Stimulated activated effector memory CD8-positive, alpha-beta T cell treated with anti-CD3 and anti-CD28 coated beads, Interleukin-12 subunit alpha, Interleukin-12 subunit beta, amount 100 ng/mL, for 72 hours (primary cell): ENCODE results near the gene MMEL1.

Experiments used
- ATAC-seq: fragments of 150-1000 bp; cut with Tn5 transposase; 2 replicates; pipeline ENCODE4 v1.10.0; 2021
- DNase-seq, 2 donors: peaks; one replicate each; pipeline ENCODE4 v3.0.0; 2021 to 2022; ENCODE audit warnings: low spot score in 2 of 2
- H3K27ac Mint-ChIP-seq: one replicate; pipeline ENCODE4 v1.8.0; 2022; ENCODE audit warnings: mild to moderate bottlenecking, mixed read lengths
- H3K36me3 Mint-ChIP-seq: one replicate; pipeline ENCODE4 v1.8.0; 2022; ENCODE audit warnings: mild to moderate bottlenecking, mixed read lengths
- H3K4me1 Mint-ChIP-seq: one replicate; pipeline ENCODE4 v1.8.0; 2022; ENCODE audit warnings: mixed read lengths
- H3K4me3 Mint-ChIP-seq: one replicate; pipeline ENCODE4 v1.8.0; 2022; ENCODE audit warnings: mild to moderate bottlenecking, mixed read lengths
- H3K9me3 Mint-ChIP-seq: one replicate; pipeline ENCODE4 v1.8.0; 2022; ENCODE audit warnings: mixed read lengths

The MMEL1 gene

DNA sequence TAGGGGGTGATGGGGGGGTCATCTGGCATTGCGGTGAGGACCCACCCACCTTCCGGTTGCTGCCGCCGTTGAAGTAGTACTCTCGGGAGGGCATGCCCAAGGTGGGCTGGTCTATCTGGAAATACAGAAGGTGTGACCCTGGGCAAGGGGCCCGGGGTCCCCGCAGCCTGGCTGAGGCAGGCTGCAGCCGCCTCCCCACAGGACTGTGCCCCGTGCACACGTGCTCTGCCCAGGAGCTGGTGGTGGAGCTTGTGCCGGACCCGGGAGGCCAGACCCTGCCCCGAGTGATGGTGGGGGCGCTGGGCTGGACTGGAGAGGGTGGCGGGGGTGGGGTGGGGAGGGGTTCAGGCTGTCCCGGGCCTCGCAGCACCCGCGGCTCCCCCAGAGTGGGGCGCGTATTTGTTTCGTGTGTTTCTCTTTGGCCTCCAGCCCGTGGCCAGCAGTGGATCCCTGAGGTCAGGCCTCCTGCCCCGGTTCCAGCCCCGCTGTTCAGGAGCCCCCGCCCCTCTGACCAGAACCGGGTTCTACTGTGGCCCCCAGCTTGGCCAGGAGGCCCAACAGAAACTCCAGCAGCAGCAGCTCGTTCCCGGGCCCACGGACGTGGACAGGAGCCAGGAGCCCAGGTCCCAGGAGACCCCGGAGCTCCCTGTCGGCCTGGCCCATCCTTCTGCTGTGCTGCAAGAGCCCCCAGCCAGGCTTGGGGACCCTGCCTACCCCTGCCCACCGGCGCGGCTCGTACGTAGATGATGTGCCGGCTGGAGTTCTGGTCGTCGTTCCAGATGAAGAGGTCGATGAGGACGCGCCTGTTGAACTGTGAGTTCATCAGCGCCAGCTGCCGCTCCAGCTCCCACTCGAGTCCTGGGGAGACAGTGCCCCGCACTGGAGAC, 27.1 kb downstream of the MMEL1 start:
- Mint-ChIP-seq H3K9me3 (no peaks in the 10 kb centered on the region), H3K36me3 (no peaks in the 10 kb centered on the region), H3K4me1 (peaks cover 7% of the 10 kb centered on the region), H3K4me3 (no peak overlapping the region), H3K27ac (no peak overlapping the region)
- DNase-seq (no peak), ATAC-seq (no peak)

DNA sequence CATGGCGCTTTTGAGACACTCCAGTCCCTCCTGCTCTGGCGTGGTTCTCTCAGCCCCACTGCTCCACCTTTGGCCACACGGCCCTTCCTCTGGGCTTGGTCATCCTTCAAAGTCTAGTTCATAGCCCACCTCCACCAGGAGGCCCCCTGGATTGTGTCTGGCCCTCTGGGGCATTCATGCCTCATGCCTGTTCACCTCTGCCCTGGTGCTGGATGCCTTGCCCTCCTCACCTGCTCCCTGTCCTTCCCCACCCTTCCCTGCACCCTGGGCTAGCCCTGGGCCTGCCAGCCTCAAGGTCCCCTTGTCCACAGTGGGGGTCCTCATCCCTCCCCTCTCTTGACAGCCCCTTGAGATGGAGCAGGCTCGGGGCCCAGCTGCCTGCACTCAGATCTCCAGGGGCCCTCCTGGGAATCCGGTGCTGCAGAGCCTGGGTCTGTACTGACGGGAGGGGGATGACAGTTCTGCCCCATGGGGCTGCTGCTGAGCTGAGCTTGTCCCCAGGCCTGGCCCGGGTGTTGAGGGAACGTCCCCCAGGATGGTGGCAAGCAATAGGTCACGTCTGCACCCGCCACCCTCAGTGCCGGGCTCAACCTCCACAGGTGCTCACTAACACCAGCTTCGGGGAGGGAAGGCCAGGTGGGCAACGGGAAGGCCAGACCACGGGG, 27.8 kb downstream of the MMEL1 start:
- DNase-seq (no peak), ATAC-seq (no peak)
- H3K4me1 Mint-ChIP-seq = peaks cover 7% of the 10 kb centered on the region
- no peak overlapping the region for H3K4me3 Mint-ChIP-seq
- no peaks in the 10 kb centered on the region for H3K9me3 Mint-ChIP-seq
- no peak overlapping the region for H3K27ac Mint-ChIP-seq
- no peaks in the 10 kb centered on the region for H3K36me3 Mint-ChIP-seq

DNA sequence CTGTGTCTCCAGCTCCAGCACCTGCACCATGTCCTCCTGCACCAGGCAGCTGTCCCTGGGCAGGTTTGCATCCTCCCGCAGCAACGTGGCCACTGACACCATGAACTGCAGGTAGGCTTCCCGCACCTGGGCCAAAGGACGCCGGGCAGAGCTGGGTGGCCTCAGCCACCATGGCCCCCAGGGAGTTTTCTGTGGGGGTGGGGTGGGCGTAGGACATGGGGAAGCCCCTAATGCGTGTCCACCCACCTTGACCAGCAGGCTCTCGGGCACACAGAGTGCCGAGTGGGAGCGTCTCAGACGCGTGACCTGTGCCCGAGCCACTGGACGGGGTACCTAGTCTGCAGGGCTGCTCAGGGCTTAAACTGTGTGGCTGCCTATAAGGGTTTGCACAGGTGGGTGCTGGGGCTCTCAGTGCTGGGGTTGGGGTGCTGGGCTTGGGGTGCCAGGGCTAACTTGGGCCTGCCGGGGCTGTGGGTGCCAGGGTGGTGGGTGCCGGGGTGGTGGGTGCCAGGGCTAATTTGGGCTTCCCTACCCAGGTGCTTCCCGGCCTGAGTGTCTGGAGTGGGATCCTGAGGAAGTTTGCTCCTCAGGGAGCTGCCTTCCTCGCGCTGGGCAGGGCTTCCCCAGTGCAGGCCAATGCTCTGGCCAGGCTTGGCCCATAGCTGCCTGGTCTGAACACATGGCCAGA, 28.5 kb downstream of the MMEL1 start:
- no peak for ATAC-seq
- Mint-ChIP-seq H3K36me3 (no peaks in the 10 kb centered on the region), H3K4me3 (no peak overlapping the region), H3K9me3 (no peaks in the 10 kb centered on the region), H3K27ac (no peak overlapping the region), H3K4me1 (peaks cover 7% of the 10 kb centered on the region)
- no peak for DNase-seq

DNA sequence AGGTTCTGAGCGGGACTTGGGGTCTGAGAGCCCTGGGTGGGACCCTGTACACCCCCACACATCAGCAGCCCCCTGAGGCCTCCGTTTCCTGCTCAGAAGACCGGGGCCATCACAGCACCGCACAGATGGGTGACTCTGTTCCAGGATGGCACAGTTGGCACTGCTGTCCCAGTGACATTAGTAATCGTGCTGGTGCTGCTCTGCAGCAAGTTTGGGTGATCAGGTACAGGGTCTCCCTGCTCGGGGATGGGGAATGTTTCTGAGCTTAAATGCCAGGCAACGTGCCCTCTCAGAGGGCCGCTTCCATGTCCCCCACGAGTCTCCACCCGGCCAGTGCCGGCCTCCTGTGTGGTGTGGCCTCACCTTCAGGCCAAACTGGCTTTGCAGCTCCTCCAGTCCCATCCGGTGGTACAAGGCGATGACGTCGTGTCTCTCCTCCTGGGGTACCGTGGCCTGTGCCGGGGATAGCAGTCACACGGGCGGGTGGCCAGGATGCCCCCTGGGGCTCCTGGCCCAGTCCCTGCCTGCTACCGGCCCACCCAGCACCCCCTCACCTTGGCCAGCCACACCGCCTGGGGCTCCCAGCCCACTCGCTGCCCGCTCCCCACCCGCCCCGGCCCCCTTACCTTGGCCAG, 29.2 kb downstream of the MMEL1 start:
- DNase-seq (no peak), ATAC-seq (no peak)
- Mint-ChIP-seq H3K27ac (no peak overlapping the region), H3K4me1 (peaks cover 7% of the 10 kb centered on the region), H3K9me3 (no peaks in the 10 kb centered on the region), H3K36me3 (no peaks in the 10 kb centered on the region), H3K4me3 (no peak overlapping the region)

DNA sequence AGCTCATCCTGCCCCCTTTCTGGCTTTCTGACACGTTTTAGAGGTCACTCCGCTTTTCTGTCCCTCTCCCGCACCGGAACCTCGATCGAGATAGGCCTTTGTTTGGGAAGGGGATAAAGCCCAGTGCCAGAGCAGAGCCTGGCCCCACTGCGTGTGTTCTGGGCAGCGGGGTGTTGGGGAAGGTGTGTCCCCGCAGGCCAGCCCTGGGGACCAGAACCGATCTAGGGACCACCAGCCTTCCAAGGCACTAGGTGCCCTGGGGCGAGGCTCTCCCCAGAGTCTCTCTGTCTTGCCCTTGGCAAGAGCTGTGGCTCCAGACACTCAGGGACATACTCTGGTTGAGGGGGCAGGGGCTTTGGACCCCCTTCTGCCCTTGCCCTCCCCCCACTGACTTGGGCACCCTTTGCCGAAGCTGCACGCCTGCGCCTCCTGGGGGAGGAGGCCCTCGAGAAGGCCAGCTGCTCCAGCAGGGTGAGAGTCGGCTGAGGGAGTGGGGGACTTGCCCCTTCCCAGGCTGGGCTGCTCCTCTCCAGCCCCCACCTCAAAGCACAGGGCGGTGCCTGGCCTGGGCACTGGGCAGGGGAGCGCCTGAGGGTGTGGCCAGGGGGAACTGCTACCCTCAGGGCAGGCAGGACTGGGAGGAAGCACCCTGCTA, 29.8 kb downstream of the MMEL1 start:
- DNase-seq = no peak
- H3K9me3 Mint-ChIP-seq = no peaks in the 10 kb centered on the region
- peaks cover 7% of the 10 kb centered on the region for H3K4me1 Mint-ChIP-seq
- H3K36me3 Mint-ChIP-seq = no peaks in the 10 kb centered on the region
- no peak for ATAC-seq
- H3K27ac Mint-ChIP-seq = peak overlapping the region; percentile 79
- no peak overlapping the region for H3K4me3 Mint-ChIP-seq

DNA sequence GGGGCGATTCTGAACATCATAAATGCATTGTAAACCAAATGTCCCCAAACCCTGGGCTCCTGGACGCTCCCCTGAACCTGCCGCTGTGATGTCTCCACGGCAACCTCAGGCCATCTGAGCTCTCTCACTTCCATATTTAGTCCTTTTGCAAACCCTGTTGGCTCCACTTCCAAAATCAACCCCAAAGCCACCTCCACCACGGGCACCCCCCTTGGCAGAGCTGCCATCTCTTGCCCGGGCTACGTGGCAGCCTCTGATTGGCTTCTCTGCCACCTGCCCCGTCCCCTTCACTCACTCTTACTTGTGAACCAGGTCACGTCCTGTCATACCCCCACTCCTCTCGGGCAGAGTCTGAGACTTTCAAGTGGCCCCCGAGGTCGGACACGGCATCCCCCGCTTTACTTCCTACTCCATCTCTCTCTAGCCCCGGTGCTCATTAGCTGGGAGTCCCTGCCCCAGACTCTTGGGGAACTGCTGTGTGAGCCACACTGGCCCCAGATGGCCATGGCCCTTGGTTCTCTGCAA, 30.4 kb downstream of the MMEL1 start:
- peak overlapping the region; percentile 79 for H3K27ac Mint-ChIP-seq

DNA sequence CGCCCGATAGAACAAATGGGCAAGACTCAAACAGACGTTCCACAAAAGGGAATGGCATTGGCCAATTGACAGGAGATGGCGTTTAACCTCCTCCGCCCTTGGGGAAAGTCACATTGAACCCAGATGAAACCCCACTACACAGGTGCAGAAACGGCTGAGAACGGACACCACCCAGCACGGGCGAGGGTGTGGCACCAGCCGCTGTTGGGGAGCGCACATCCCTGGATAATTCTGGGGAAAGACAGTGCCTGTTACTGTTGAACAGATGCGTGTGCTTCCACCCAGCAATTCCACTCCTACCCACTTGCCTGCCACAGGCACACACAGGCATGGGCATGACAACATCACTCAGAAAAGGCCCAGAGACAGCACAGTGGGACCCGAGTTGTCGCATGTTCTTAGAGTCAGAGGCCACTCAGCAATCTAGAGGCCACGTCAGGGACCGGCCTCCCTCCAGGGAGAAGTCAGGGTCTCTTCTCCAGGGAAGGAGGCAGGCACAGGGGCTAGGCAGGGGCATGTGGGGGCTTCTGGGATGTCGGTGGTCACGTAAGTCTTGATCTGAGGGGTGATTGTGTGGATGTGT, 31.0 kb downstream of the MMEL1 start:
- ATAC-seq (no peak), DNase-seq (no peak)
- H3K27ac Mint-ChIP-seq = no peak overlapping the region
- H3K9me3 Mint-ChIP-seq = no peaks in the 10 kb centered on the region
- peaks cover 14% of the 10 kb centered on the region for H3K4me1 Mint-ChIP-seq
- no peaks in the 10 kb centered on the region for H3K36me3 Mint-ChIP-seq
- no peak overlapping the region for H3K4me3 Mint-ChIP-seq

More for the DNA sequence above, 30.4 kb downstream of the MMEL1 start:
- H3K9me3 Mint-ChIP-seq = no peaks in the 10 kb centered on the region
- no peak for DNase-seq
- ATAC-seq = no peak
- no peaks in the 10 kb centered on the region for H3K36me3 Mint-ChIP-seq
- H3K4me3 Mint-ChIP-seq = no peak overlapping the region
- peaks cover 10% of the 10 kb centered on the region for H3K4me1 Mint-ChIP-seq

DNA sequence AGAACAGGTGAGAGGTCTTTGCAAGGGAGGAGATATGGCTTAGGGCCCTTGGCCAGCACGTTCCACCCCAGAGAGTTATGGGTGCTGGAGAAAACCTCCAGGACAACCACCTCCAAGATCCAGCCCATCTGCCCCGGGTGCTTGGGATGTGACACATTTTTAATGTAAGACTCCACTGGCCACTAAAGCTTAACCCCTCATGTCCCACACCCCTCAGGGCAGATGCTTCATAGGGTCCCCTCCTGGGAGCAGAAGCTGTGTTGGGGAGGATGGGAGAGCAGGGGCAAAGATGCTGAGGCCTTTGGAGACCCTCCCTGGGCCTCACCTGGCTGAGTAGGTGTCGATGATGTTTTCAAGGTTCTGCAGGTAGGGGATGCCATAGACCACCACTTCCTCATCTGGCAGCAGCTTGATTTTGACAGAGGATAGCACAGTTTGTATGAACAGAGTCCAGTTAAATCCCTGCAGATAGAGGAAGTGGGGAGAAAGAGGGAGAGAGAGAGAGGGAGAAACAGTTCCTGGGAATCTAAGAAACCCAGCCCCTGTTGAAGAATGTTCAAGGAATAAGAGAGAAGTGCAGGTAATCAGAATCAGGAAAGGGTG, 34.4 kb downstream of the MMEL1 start:
- Mint-ChIP-seq H3K4me3 (no peak overlapping the region), H3K27ac (no peak overlapping the region), H3K4me1 (peaks cover 14% of the 10 kb centered on the region), H3K36me3 (no peaks in the 10 kb centered on the region), H3K9me3 (no peaks in the 10 kb centered on the region)
- no peak for ATAC-seq
- no peak for DNase-seq

DNA sequence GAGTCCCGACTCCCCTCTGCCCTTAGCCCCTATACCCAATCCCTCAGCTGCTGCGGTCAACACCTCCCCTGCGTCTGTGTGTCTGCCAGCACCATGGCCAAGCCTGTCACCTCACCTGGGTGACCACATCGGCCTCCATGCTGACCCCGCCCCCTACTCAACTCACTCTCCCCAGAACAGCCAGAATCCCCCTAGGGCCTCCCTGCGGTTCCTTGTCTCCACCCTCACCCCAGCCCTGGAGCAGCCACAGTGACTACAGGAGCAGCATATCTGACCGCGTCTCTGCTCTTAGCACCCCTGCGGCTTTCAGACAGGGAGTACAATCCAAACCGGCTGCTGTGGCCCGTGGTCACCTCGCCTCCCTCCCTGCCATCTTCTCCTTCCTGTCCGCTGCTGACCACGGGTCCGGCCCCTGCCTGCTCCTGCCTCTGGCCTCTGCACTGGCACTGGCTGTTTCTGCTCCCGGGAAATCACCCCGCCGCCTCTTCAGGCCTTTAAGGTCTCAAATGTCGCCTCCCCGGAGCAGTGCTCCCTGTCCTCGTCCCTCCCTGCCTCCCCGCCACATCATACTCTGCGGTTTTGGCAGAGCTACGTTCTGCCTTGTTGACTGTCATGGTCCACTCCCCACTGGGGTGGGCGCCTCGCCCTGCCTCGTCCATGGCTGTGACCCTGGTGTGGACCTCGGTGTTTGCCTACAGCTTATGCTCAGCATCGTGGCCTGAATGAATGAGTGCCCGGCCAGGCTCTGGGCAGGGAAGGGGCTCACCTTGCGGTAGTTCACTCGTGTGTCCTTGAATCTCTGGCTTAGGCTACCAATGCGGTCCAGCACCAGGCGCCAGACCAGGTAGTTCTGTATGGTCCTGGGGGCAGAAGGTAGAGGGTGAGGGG, 35.1 kb downstream of the MMEL1 start:
- Mint-ChIP-seq H3K4me1 (peaks cover 12% of the 10 kb centered on the region), H3K9me3 (no peaks in the 10 kb centered on the region), H3K36me3 (no peaks in the 10 kb centered on the region), H3K27ac (peak overlapping the region; percentile 3), H3K4me3 (no peak overlapping the region)
- no peak for ATAC-seq
- DNase-seq = no peak

DNA sequence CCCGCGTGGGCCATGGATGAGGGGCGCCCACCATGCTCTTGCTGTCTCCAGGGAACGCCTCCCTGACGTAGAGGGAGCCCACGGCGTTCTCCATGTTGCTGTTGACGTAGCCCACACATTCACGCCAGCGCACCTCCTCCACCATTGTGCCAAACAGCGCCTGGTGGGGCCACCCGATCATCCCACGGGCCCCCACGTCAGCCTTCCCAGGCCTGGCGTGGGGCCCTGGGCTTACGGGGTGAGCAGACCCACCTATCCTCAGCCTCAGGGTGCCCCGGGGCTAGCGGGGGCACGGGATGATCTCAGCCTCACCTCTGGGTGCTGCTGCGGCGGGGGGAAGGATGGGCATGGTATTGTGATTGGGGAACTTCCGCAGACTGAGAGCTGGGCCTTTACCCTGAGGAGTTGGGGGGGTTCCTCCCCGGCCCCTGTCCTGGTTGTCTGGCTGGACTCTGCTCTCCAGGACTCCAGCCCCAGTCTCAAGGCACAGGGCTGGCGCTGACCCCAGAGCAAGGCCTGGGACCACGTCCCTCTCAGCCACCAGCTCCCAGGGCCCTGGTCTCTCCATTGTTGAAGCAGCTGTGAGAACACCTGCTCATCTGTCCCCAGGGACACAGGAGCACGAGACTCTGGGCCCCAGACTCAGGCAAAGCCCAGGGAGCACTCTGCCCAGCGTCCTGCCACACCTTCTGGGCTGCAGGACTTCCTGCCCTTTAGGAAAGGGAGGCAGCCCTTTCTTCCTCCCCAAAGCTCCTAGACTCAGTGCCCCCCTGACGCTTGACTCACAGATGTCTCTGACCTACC, 36.1 kb downstream of the MMEL1 start:
- Mint-ChIP-seq H3K4me1 (peaks cover 7% of the 10 kb centered on the region), H3K4me3 (no peak overlapping the region), H3K9me3 (no peaks in the 10 kb centered on the region), H3K27ac (no peak overlapping the region), H3K36me3 (no peaks in the 10 kb centered on the region)
- no peak for DNase-seq
- ATAC-seq = no peak

DNA sequence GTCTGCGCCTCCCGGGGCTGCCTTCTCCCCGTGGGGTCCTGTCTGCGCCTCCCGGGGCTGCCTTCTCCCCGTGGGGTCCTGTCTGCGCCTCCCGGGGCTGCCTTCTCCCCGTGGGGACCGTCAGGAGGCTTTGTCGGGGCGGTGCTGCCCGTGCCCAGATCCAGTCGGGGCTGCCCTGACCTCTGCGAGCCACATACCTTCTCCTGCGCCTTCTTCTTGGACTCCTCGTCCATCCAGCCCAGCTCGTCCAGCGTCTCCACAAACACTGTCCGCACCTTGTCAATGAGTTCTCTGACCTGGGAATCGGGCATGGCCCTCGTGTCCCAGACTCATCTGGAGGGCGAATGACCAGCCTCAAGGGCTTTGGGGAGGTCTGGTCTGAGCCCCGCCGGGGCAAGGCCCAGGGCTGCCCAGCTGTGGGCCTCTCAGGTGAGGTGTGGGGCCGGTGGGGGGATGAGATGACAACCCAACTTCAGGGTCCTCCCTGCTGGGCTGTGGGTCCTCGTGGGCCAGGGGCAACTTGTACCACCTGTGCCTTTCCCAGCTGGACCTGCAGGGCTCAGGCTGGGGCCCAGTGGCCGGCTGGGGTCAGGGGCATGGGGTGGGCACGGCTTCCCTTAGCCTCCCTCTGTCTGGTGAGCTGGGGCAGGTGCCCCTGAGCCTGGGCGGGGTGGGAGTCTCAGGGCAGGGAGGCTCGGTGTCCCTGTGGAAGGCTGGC, 36.8 kb downstream of the MMEL1 start:
- H3K36me3 Mint-ChIP-seq = no peaks in the 10 kb centered on the region
- peaks cover 7% of the 10 kb centered on the region for H3K4me1 Mint-ChIP-seq
- H3K9me3 Mint-ChIP-seq = no peaks in the 10 kb centered on the region
- no peak for DNase-seq
- peak; percentile 11 for ATAC-seq
- H3K27ac Mint-ChIP-seq = no peak overlapping the region
- H3K4me3 Mint-ChIP-seq = no peak overlapping the region

DNA sequence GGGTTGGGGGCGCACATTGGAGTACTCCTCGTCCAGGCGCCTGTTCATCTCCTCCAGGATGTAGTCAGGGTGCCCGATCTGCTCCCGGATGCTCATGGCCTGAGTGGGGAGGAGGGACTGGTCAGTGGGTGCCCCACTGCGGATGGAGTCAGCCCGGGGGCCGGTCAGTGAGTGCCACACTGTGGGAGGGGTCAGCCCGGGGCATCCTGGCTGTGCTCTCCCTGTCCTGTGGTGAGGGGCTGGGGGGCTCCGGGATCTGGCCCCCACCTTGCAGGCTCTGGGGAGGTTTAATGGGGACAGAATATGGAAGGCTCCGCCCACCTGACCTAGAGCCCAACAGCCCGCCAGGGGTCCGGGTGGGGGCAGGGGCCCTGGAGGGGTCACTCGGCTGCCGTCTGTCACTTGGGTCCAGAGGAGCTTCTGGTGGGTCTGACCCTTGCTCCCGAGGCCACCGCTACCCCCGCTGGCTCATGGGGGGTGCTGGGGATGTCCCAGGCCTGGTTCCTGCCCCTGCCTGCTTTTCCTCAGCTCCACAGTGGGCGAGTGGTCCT, 37.5 kb downstream of the MMEL1 start:
- peaks cover 7% of the 10 kb centered on the region for H3K4me1 Mint-ChIP-seq
- H3K36me3 Mint-ChIP-seq = no peaks in the 10 kb centered on the region
- H3K4me3 Mint-ChIP-seq = no peak overlapping the region
- no peaks in the 10 kb centered on the region for H3K9me3 Mint-ChIP-seq
- H3K27ac Mint-ChIP-seq = no peak overlapping the region
- DNase-seq (no peak), ATAC-seq (no peak)
